ENCODE data around the gene SOBP.

GRCh38 chr6:107616775-107617174, 126.9 kb downstream of the SOBP start:
- TF ChIP-seq CTCF (IDR thresholded peaks at IDR 0.05) (no peak), ZFX (IDR thresholded peaks at IDR 0.05; ENCODE audit: borderline replicate concordance) (no peak)

All from 22Rv1 (cell line).